Kidney epithelial cell (primary cell): ENCODE measurements around the gene ADAM12. TPM values are rescaled to one million over a fixed set of nuclear protein-coding genes. Genes with fewer than 3 reads are reported as not detected.

Source experiments
- DNase-seq: peaks from one replicate; pipeline ENCODE4 v3.0.0-alpha.2; 2010; ENCODE audit warnings: low read depth
- H3K27me3 ChIP-seq: 2 replicates; pipeline ENCODE4 v1.6.0; 2011; ENCODE audit warnings: low read length; ENCODE audit not compliant: control insufficient read depth, insufficient read depth
- H3K36me3 ChIP-seq: 2 replicates; pipeline ENCODE4 v1.5.1; 2011; ENCODE audit warnings: low read length; ENCODE audit not compliant: control insufficient read depth, insufficient read depth
- H3K4me3 ChIP-seq: 2 replicates; pipeline ENCODE4 v1.5.1; 2011; ENCODE audit warnings: low read depth, mild to moderate bottlenecking, control low read depth, low read length
- total RNA-seq: library from RNA; depleted of rRNA; stranded (reverse); fragments of >200 nt; gene quantifications from 2 replicates; pipeline ENCODE4 v1.2.3, GENCODE V29; 2015
- TF ChIP-seq, protein P1 (sequence below): IDR thresholded peaks from 2 replicates; pipeline ENCODE4 v1.5.1; 2011; ENCODE audit warnings: mild to moderate bottlenecking, moderate library complexity, low read length, control low read depth, inconsistent platforms; ENCODE audit not compliant: insufficient read depth, poor library complexity, severe bottlenecking

ADAM12 gene
- total RNA-seq, 1 donor from 2014 or later: 21.9 TPM

DNA sequence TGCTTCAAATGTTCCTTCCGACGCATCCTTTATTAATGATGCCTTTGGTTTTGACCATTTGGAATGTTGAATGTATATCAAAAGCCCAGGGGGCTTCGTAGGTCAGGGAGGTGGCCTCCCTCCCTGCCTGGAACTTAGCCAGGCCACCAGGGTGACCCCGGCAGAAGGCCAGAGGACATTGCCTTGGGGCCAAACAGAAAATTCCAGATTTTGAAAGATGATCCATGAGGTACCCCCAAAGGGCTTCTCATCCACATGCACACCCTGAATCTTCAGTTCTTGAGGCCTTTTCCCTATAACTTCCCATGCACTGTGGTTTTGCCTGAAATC, 171.7 kb downstream of the ADAM12 start:
- Histone ChIP-seq H3K4me3 (no peak overlapping the region), H3K36me3 (no peaks in the 10 kb centered on the region), H3K27me3 (no peaks in the 10 kb centered on the region)
- DNase-seq: no peak
- TF ChIP-seq, protein P1, sequence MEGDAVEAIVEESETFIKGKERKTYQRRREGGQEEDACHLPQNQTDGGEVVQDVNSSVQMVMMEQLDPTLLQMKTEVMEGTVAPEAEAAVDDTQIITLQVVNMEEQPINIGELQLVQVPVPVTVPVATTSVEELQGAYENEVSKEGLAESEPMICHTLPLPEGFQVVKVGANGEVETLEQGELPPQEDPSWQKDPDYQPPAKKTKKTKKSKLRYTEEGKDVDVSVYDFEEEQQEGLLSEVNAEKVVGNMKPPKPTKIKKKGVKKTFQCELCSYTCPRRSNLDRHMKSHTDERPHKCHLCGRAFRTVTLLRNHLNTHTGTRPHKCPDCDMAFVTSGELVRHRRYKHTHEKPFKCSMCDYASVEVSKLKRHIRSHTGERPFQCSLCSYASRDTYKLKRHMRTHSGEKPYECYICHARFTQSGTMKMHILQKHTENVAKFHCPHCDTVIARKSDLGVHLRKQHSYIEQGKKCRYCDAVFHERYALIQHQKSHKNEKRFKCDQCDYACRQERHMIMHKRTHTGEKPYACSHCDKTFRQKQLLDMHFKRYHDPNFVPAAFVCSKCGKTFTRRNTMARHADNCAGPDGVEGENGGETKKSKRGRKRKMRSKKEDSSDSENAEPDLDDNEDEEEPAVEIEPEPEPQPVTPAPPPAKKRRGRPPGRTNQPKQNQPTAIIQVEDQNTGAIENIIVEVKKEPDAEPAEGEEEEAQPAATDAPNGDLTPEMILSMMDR: no peak

DNA sequence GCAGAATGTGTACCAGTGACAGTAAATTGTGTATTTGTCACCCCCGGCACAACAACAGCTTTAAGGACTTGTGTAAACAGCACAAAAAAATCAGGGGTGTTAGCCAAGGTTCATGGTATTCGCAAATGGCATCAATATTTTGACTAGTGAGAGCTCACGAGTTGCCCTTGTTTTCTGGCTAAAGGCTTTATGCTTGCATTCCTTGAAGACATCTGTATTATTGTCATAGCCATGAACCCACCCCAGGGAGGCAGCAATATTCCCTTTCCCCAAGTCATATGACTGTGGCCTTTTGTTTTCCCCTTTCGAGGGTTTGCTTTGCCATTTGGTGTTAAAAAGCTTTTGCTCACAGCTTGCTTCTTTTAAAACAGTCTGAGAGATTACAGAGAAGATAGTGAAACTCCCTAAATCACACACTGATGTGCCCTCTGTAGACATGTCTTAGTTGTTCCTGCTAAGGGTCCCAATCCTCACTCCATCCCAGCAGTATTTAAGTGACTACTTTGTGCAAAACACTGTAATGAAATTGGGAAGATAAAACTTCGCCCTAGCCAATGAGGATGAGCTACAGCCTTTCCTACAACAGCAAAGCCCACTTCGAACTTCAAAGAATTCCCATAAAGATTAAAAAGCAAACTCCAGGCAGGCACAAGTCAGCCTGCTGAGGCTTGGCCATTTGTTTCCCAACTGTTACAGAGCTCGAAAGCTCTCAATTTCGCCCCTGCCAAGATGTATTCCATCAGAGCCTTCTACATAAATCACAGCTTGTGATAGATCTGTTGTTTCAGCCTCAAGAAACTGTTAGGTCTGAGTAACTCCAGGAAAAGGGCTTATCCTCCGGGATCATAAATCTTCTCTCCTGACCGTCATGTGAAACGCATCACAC, 172.3 kb downstream of the ADAM12 start:
- no peaks in the 10 kb centered on the region for H3K27me3 ChIP-seq
- no peak for DNase-seq
- H3K4me3 ChIP-seq: no peak overlapping the region
- TF ChIP-seq, protein P1: no peak
- H3K36me3 ChIP-seq: no peaks in the 10 kb centered on the region

DNA sequence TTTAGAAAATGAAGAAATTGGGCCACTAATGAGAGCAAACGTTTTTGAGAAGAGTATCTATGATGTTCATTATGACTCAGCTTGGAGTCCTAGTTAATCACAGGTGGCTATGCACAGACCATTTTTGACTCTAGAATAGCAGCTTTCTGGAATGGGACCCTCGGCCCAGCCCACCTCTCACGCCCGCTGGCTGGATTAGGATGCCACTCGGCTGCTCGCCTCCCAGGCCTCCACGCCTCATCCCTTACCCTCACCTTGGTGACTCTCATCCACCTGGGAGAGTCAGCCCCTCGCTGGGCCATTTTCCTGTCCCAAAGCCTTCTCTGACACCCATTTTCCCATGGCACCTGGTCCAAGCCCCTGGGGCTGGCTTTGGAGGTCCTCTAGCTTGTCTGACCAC, 173.6 kb downstream of the ADAM12 start:
- DNase-seq: no peak
- H3K4me3 ChIP-seq: no peak overlapping the region
- no peaks in the 10 kb centered on the region for H3K36me3 ChIP-seq
- TF ChIP-seq, protein P1: no peak
- H3K27me3 ChIP-seq: no peaks in the 10 kb centered on the region

DNA sequence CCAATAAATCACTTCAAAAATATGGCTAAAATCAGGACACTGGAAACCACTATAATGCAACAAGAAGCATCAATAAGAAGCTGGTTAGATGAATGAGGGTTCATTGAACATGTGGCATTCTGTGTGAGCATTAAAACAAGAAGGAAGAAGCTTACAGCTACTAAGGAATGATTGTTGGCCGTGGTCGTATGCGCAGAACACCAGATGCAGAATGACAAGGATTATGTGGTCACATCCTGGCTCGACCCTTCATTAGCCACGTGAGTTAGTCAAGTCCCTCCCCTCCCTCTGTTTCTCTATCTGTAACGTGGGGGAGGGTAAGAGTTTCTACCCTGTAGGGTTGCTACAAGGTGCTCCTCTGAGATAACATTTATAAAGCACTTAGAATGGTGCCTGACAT, 174.3 kb downstream of the ADAM12 start:
- Histone ChIP-seq H3K27me3 (no peaks in the 10 kb centered on the region), H3K4me3 (no peak overlapping the region), H3K36me3 (no peaks in the 10 kb centered on the region)
- TF ChIP-seq, protein P1: no peak
- DNase-seq: no peak

DNA sequence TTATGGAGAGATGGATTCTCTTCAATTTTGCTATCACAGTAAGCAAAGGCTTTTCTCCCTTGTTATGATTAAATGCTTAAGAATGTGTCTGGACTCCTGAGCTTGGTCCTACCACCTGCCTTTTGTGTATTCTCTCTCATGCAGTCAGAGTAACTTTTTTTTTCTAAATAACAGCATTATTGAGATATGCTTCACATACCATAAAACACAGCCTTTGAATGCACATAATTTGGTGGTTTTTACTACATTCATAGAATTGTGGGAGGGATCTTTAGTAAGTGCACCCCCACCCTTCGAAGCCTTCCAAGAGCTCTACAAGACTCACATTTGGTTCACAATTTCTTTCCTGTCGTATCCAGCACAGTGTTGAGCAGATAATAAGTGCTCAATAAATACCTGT, 175.5 kb downstream of the ADAM12 start:
- Histone ChIP-seq H3K4me3 (no peak overlapping the region), H3K27me3 (no peaks in the 10 kb centered on the region), H3K36me3 (no peaks in the 10 kb centered on the region)
- DNase-seq: no peak
- TF ChIP-seq, protein P1: no peak
